ENCODE data around the gene PIGA.

- TF ChIP-seq POLR2A (IDR thresholded peaks at IDR 0.05) (no peak), CTCF (IDR thresholded peaks at IDR 0.05) (no peak), EP300 (IDR thresholded peaks at IDR 0.05) (no peak)
These were observed 16.2 kb downstream of the PIGA start for GRCh38 chrX:15319075-15319474.

All from ovary (tissue), 3 donors.